Measurements from ENCODE around the gene ATP12A. TPM values are rescaled to one million over a fixed set of nuclear protein-coding genes. Genes with fewer than 3 reads are reported as not detected.

ATP12A gene
- total and polyA plus RNA-seq, 2 of the 8 experiments (the other 6 are each of a cell fraction or from before 2014, with no cell fraction given) = 0.80 to 1.3 TPM

DNA sequence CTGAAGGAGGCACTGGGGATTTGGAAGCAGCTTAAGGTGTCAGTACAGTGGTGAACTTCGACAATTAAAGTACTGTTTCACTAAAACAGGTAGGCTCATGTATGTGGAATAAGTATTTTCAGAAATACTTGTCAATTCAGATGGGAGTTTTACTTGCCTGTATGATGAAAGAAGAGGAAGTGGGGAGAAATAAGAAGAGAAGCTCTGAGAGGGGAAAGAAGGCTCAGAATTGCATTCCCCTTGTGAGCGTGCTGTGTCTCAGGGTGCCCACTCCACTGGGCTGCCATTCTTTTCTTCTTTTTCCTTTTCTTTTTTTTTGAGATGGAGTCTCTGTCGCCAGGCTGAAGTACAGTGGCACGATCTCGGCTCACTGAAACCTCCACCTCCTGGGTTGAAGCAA is 45.2 kb downstream of the ATP12A start:
- CTCF ChIA-PET (ENCODE audit: partially characterized antibody) = interaction anchor here (0.7 to 7.7 kb wide), 8 partner anchors 12 to 119 kb away, joined by 3 to 95 read pairs (median 28); no protein-coding TSS in a partner anchor
- 87% methylated on average over 5 of the region's 5 CpGs; no CpG with 5 or more reads in 1 of the 2 experiments for WGBS, 2 experiments (ENCODE audit: extremely low coverage in 1 of 2, insufficient coverage in 1 of 2, insufficient read length in 1 of 2, insufficient replicate concordance in 2 of 2, low coverage in 1 of 2, low lambda C conversion rate in 2 of 2, missing lambda C conversion rate in 1 of 2)
- FAIRE-seq = no peak

More for the DNA sequence above, 45.2 kb downstream of the ATP12A start:
- Histone ChIP-seq H2AFZ (ENCODE audit: low read length) (no peak overlapping the region), H2BK20ac (ENCODE audit: low read length) (no peak overlapping the region), H3K27ac (ENCODE audit: low read depth, low read length) (no peak overlapping the region), H3K9ac (replicated peaks in 1 of 4; ENCODE audit: extremely low read depth in 1 of 4, low read depth in 3 of 4, low read length in 3 of 4) (no peak overlapping the region), H2BK5ac (ENCODE audit: low read depth, low read length) (no peak overlapping the region), H3K23me2 (ENCODE audit: low read depth, low read length) (no peaks in the 10 kb centered on the region), H3K23ac (ENCODE audit: insufficient read length) (no peak overlapping the region), H3K4me1 (replicated peaks in 1 of 4; ENCODE audit: control insufficient read depth in 3 of 4, insufficient read depth in 4 of 4, low read length in 3 of 4) (no peaks in the 10 kb centered on the region), H2BK12ac (ENCODE audit: low read depth, low read length) (no peak overlapping the region), H2BK15ac (ENCODE audit: low read length) (no peak overlapping the region), H2BK120ac (replicated peaks; ENCODE audit: low read depth, low read length) (no peak overlapping the region), H3K9me3 (ENCODE audit: insufficient read depth in 2 of 2, low read depth in 1 of 2, low read length in 1 of 2) (no peaks in the 10 kb centered on the region), H3K4ac (replicated peaks; ENCODE audit: insufficient read length, low read depth, low read length) (no peak overlapping the region), H4K91ac (replicated peaks; ENCODE audit: insufficient read length, low read length) (no peak overlapping the region), H3K79me2 (ENCODE audit: control insufficient read depth in 1 of 2, insufficient read depth in 2 of 2, low read length in 2 of 2) (no peaks in the 10 kb centered on the region), H3K4me3 (ENCODE audit: extremely low read depth in 1 of 4, insufficient read depth in 2 of 4, low read depth in 3 of 4, low read length in 4 of 4) (no peak overlapping the region), H3K79me1 (ENCODE audit: low read depth, low read length) (no peaks in the 10 kb centered on the region), H3K56ac (replicated peaks; ENCODE audit: insufficient read length, low read depth, low read length) (no peak overlapping the region), H3K27me3 (replicated peaks in 1 of 4; ENCODE audit: control insufficient read depth in 3 of 4, extremely low read depth in 1 of 4, insufficient read depth in 3 of 4, low read length in 3 of 4) (no peaks in the 10 kb centered on the region), H4K8ac (ENCODE audit: extremely low read depth, insufficient read depth, low read length) (no peak overlapping the region), H3K4me2 (ENCODE audit: insufficient read depth in 1 of 2, low read depth in 2 of 2, low read length in 2 of 2) (no peak overlapping the region), H4K5ac (ENCODE audit: insufficient read length, low read depth, low read length) (no peak overlapping the region), H3K18ac (ENCODE audit: extremely low read depth, low read length) (no peak overlapping the region), H3K36me3 (ENCODE audit: control insufficient read depth in 2 of 4, insufficient read depth in 4 of 4, low read length in 3 of 4) (no peaks in the 10 kb centered on the region), H2AK5ac (ENCODE audit: low read depth, low read length) (no peak overlapping the region), H4K20me1 (replicated peaks in 1 of 2; ENCODE audit: control insufficient read depth in 1 of 2, insufficient read depth in 2 of 2, low read length in 2 of 2) (no peaks in the 10 kb centered on the region), H3K14ac (ENCODE audit: insufficient read length) (no peak overlapping the region)
- POLR2A ChIA-PET (ENCODE audit: partially characterized antibody) = no interaction called here
- DNase-seq (ENCODE audit: low read depth in 1 of 2, low spot score in 2 of 2) = no peak
- no peak for TF ChIP-seq HDAC6 (IDR thresholded peaks at IDR 0.05; ENCODE audit: low read depth, low read length)
- TF ChIP-seq BCL11A (IDR thresholded peaks at IDR 0.05; ENCODE audit: low read depth in 2 of 2, low read length in 2 of 2) = no peak
- TF ChIP-seq KDM1A (IDR thresholded peaks at IDR 0.05; ENCODE audit: borderline replicate concordance, low read length) = no peak
- TF ChIP-seq ASH2L (IDR thresholded peaks at IDR 0.05; ENCODE audit: low read length) = no peak
- no peak for TF ChIP-seq SP2 (IDR thresholded peaks at IDR 0.05; ENCODE audit: low read length)
- TF ChIP-seq CBX5 (IDR thresholded peaks at IDR 0.05; ENCODE audit: low read depth, low read length) = no peak
- TF ChIP-seq POLR2A (IDR thresholded peaks at IDR 0.05; ENCODE audit: control extremely low read depth in 1 of 2, low read depth in 2 of 2, low read length in 2 of 2) = no peak
- no peak for TF ChIP-seq TAF7 (optimal IDR thresholded peaks at IDR 0.05; ENCODE audit: borderline replicate concordance, low read depth, low read length)
- TF ChIP-seq, protein P1, sequence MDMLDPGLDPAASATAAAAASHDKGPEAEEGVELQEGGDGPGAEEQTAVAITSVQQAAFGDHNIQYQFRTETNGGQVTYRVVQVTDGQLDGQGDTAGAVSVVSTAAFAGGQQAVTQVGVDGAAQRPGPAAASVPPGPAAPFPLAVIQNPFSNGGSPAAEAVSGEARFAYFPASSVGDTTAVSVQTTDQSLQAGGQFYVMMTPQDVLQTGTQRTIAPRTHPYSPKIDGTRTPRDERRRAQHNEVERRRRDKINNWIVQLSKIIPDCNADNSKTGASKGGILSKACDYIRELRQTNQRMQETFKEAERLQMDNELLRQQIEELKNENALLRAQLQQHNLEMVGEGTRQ (IDR thresholded peaks at IDR 0.05; ENCODE audit: low read length) = no peak
- no peak for TF ChIP-seq SUZ12 (IDR thresholded peaks at IDR 0.05; ENCODE audit: low read length)
- no peak for TF ChIP-seq CHD2 (IDR thresholded peaks at IDR 0.05; ENCODE audit: low read length)
- no peak for TF ChIP-seq GABPA (IDR thresholded peaks at IDR 0.05; ENCODE audit: borderline replicate concordance, insufficient read depth, low read length)

All from H1 (cell line).